ENCODE data around the gene CP.
A peak's percentile ranks its signal among the peaks of the same experiment; 100 is the strongest.
"Not testable (repeated sequence)": the region's sequence is repeated elsewhere in the genome, so short reads cannot be mapped to it uniquely, and the experiment has no call there.

Gene CP

DNA sequence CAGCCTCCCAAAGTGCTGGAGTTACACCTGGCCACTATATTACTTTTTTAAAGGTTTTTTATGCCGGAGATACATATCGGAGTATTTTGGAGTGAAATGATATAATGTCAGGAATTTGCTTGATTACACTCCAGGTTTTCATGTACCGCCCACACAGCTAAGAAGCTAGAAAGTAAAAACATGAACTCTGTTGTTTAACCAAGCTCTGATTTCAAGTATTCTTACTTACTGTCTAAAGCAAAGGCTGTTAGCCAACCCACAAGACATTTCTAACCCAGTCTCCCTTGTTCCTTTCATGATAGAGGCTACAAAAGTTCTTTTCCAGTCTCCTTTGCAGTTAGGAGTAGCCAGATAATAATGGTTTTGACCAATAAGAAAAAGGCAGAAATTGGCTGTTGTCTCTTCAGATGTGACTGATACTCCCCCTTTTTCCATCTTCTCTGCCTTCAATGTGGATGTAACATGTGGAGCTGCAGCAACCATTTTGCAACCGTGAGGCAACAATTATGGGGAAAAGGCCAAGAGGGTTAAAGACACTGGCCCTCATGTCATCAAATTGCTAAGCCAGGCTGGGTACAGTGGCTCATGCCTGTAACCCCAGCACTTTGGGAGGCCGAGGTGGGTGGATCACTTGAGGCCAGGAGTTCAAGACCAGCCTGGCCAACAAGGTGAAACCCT is 6.1 kb upstream of the CP start:
- no peak overlapping the region for H3K4me3 ChIP-seq (ENCODE audit: low read depth, low read length)
- TF ChIP-seq, protein P1, sequence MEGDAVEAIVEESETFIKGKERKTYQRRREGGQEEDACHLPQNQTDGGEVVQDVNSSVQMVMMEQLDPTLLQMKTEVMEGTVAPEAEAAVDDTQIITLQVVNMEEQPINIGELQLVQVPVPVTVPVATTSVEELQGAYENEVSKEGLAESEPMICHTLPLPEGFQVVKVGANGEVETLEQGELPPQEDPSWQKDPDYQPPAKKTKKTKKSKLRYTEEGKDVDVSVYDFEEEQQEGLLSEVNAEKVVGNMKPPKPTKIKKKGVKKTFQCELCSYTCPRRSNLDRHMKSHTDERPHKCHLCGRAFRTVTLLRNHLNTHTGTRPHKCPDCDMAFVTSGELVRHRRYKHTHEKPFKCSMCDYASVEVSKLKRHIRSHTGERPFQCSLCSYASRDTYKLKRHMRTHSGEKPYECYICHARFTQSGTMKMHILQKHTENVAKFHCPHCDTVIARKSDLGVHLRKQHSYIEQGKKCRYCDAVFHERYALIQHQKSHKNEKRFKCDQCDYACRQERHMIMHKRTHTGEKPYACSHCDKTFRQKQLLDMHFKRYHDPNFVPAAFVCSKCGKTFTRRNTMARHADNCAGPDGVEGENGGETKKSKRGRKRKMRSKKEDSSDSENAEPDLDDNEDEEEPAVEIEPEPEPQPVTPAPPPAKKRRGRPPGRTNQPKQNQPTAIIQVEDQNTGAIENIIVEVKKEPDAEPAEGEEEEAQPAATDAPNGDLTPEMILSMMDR (IDR thresholded peaks at IDR 0.05; ENCODE audit: low read depth, low read length), result no peak

DNA sequence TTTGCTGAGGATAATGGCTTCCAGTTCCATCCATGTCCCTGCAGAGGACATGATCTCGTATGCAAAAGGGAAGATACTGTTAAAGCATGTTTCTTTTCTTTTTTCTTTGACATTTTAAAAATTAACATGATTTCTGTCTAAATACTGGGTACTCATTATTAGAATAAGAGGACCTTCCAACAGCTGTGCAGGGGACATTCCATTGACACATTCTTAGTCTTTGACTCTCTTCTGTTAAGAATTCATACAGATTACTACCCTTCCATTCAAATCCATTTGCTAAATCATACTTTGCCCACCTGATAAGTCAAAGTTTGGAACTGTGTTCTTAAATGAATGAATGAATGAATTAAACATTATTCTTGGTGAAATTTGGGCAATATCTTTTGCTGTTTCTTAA is 5.1 kb upstream of the CP start:
- TF ChIP-seq, protein P1 (IDR thresholded peaks at IDR 0.05; ENCODE audit: low read depth, low read length), result no peak
- no peak overlapping the region for H3K4me3 ChIP-seq (ENCODE audit: low read depth, low read length)

DNA sequence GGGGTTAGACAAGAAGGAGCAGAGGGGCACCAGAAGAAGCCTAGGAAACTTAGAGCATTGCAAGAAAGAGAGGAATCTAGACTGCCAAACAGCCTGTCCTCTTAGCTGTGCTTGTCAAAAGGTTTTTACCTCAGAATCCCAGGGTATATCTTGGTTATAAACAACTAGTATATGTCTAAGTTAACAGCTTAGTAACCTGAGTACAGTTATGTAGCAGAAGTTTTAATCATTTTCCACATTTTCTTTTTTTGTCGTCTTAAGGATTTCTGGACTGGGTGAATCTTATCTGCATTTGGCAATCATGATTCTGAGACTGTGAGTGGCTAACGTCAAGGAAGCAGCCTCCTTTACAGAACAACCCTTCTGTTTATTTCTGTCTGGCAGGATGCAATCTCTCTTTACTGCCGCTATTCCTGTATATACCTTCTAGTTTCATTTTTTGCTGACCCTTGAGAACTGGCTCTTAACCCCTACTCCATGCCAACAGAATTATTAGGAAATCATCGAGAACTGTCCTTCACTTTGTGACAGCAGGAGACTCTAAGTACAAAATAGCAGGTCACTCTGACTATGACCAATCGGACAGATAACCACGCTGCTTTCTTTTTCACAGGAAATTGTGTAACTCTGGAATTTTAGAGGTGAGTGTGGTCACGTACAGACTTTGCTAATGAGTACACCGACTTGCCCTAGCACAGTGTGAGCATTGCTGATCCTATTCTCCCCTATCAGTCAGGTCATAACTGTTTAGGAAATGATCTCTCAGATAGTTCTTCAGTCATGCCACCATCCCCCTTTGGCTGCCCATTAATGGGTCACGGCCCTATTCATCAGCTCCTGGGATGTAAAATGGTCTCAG is 3.3 kb upstream of the CP start:
- TF ChIP-seq, protein P1 (IDR thresholded peaks at IDR 0.05; ENCODE audit: low read depth, low read length), result no peak
- H3K4me3 ChIP-seq (ENCODE audit: low read depth, low read length), result peak overlapping the region; percentile 54

DNA sequence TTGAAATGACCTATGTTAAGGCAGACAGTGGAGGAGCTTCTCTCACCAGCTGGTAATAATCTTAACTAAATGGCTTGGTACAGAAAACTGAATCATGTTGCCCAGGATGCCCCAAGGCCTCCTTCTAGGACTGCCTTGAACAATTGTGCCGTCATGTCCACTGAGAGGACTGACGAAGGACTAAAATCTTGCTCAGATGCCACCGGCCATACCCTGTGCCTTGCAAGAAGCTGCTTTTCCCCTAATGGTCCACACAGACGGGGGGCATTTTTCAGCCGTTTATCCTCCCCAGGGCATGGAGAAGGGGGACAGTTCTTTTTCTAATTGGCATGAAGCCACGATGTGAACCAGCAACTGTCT is 1.8 kb upstream of the CP start:
- TF ChIP-seq, protein P1 (IDR thresholded peaks at IDR 0.05; ENCODE audit: low read depth, low read length), result no peak
- H3K4me3 ChIP-seq (ENCODE audit: low read depth, low read length), result no peak overlapping the region

DNA sequence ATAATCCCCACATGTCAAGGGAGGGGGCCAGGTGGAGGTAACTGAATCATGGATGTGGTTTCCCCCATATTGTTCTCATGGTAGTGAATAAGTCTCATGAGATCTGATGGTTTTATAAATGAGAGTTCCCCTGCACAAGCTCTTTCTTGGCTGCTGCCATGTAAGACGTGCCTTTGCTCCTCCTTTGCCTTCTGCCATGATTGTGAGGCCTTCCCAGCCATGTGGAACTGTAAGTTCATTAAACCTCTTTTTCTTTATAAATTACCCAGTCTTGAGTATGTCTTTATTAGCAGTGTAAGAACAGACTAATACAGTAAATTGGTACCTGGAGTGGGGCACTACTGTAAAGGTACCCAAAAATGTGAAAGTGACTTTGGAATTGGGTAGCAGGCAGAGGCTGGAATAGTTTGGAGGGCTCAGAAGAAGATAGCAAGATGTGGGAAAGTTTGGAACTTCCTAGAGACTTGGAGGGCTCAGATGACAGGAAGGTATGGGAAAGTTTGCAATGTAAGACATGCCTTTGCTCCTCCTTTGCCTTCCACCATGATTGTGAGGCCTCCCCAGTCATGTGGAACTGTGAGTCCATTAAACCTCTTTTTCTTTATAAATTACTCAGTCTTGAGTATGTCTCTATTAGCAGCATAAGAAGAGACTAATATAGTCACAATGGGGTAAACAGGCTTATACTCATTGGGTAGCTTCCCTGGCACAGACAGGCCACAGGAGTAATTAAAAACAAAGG is 2.1 kb downstream of the CP start:
- H3K4me3 ChIP-seq (ENCODE audit: low read depth, low read length), result not testable (repeated sequence)

DNA sequence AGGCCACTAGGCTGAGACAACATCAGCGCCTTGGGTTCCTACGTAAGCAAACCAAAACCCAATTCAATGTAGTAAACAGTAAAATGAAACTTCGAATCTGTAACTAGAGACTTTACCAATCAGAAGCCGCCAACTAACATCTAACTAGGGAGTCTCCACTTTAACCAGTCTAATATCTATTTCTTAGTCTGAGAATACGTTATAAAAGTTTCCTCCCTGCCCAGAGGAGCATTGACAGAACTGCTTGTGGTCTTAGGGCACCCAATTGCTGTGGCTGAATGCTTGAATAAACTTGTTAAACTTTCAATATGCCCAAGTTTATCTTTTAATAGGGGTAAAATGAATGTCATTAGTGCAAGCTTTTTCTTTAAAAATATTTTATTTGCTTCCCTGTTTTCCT is 4.3 kb downstream of the CP start:
- H3K4me3 ChIP-seq (ENCODE audit: low read depth, low read length), result no peak overlapping the region
- TF ChIP-seq, protein P1 (IDR thresholded peaks at IDR 0.05; ENCODE audit: low read depth, low read length), result no peak

DNA sequence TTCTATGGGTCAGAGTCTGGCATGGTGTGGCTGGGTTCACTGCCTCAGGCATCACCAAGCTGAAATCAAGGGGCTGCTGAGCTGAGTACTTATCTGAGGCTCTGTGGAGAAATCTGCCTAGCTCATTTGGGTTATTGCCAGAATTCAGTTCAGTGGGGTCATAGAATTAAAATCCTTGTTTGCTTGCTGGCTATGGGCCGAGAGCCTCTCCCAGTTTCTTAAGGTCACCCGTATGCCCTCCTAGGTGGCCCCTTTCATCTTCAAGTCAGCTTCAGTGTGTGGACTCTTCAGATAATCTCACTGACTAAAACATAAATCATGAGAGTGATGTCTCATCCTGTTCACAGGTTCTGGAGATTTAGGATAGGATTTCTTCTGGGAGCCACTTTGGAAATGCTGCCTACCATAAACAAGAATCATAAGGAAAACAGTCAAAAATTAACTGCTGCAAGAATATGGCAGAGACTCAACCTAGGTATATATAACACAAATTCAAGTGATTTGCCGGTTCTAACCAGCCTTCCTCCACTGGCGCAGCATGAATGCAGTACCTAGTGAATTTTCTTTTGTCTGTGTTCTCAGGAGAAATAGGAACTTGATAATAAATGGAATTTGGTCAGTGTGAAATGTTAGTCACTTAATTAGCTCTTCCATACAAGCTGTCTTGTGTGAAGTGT is 5.3 kb downstream of the CP start:
- TF ChIP-seq, protein P1 (IDR thresholded peaks at IDR 0.05; ENCODE audit: low read depth, low read length), result no peak
- no peak overlapping the region for H3K4me3 ChIP-seq (ENCODE audit: low read depth, low read length)
